ENCODE results near the gene ASCC3. TPM values are rescaled to one million over a fixed set of nuclear protein-coding genes. Genes with fewer than 3 reads are reported as not detected.
A peak's percentile ranks its signal among the peaks of the same experiment; 100 is the strongest.

Gene ASCC3
- total and polyA plus RNA-seq, 12 donors: 3.1 to 46.2 (median 32.4) TPM

- H3K4me1 ChIP-seq (replicated peaks in 1 of 2): no peaks in the 10 kb centered on the region
- H3K4me3 ChIP-seq: no peak overlapping the region
- no peak for DNase-seq
- H3K9me3 ChIP-seq (replicated peaks in 1 of 3): no peaks in the 10 kb centered on the region
- no peaks in the 10 kb centered on the region for H3K27me3 ChIP-seq
- H3K36me3 ChIP-seq (replicated peaks in 1 of 2): no peaks in the 10 kb centered on the region
- intact Hi-C loops (cut with DNase I): no loop called here
- H3K27ac ChIP-seq: no peak overlapping the region
- TF ChIP-seq POLR2A (IDR thresholded peaks at IDR 0.05): no peak
- TF ChIP-seq CTCF (IDR thresholded peaks at IDR 0.05): no peak
These were observed 209.4 kb downstream of the ASCC3 start for GRCh38 chr6:100671740-100672139.

- Histone ChIP-seq H3K27me3 (no peaks in the 10 kb centered on the region), H3K4me1 (replicated peaks in 1 of 2) (no peaks in the 10 kb centered on the region), H3K4me3 (no peak overlapping the region), H3K36me3 (replicated peaks in 1 of 2) (no peaks in the 10 kb centered on the region), H3K9me3 (replicated peaks in 1 of 3) (no peaks in the 10 kb centered on the region), H3K27ac (no peak overlapping the region)
- intact Hi-C loops (cut with DNase I): no loop called here
- no peak for TF ChIP-seq CTCF (IDR thresholded peaks at IDR 0.05)
- TF ChIP-seq POLR2A (IDR thresholded peaks at IDR 0.05): no peak
- DNase-seq: no peak
- 94 to 98% (median 95%) methylated on average over 2 of the region's 2 CpGs for WGBS, 4 donors
These were observed 211.1 kb downstream of the ASCC3 start for GRCh38 chr6:100670056-100670455.

- Histone ChIP-seq H3K27ac (no peak overlapping the region), H3K4me3 (no peak overlapping the region), H3K36me3 (replicated peaks in 1 of 2) (no peaks in the 10 kb centered on the region), H3K27me3 (no peaks in the 10 kb centered on the region), H3K9me3 (replicated peaks in 1 of 3) (no peaks in the 10 kb centered on the region), H3K4me1 (replicated peaks in 1 of 2) (no peaks in the 10 kb centered on the region)
- 40 to 75% (median 46%) methylated on average over 1 of the region's 1 CpG for WGBS, 4 donors
- intact Hi-C loops (cut with DNase I): loop anchor here in 1 of 2 donors (10.0 kb wide), 2 partner anchors 180 to 550 kb away; no protein-coding TSS in a partner anchor
- TF ChIP-seq POLR2A (IDR thresholded peaks at IDR 0.05) (no peak), CTCF (IDR thresholded peaks at IDR 0.05) (no peak)
- DNase-seq: no peak
These were observed 216.1 kb downstream of the ASCC3 start for GRCh38 chr6:100665041-100665380.

- no peaks in the 10 kb centered on the region for H3K27me3 ChIP-seq
- TF ChIP-seq CTCF (IDR thresholded peaks at IDR 0.05): peak; percentile 45 to 79 (median 62)
- TF ChIP-seq POLR2A (IDR thresholded peaks at IDR 0.05): no peak
- H3K27ac ChIP-seq: no peak overlapping the region
- H3K36me3 ChIP-seq (replicated peaks in 1 of 2): no peaks in the 10 kb centered on the region
- no peaks in the 10 kb centered on the region for H3K9me3 ChIP-seq (replicated peaks in 1 of 3)
- no peaks in the 10 kb centered on the region for H3K4me1 ChIP-seq (replicated peaks in 1 of 2)
- intact Hi-C loops (cut with DNase I): loop anchor here in 1 of 2 donors (10.0 kb wide), 2 partner anchors 180 to 550 kb away; no protein-coding TSS in a partner anchor
- no peak overlapping the region for H3K4me3 ChIP-seq
- DNase-seq: no peak
These were observed 216.7 kb downstream of the ASCC3 start for GRCh38 chr6:100664274-100665040.

Measured in adrenal gland (tissue), 12 donors.